ENCODE data around the gene GP1BA. TPM values are rescaled to one million over a fixed set of nuclear protein-coding genes. Genes with fewer than 3 reads are reported as not detected.

GP1BA gene
- total RNA-seq, 6 experiments from 2014 or later, result 0.13 to 0.20 (median 0.15) TPM; not detected in 3

- intact Hi-C loops (cut with DNase I), result no loop called here
- peak within 1 kb of the TSS; percentile 65 to 85 (median 78) for H3K4me3 ChIP-seq
- ATAC-seq (peak; percentile 72 to 84 (median 81)), DNase-seq (peak; percentile 94 to 95 (median 95))
- peaks cover 0 to 7% (median 0%) of the 10 kb centered on the region in 4 donors for H3K36me3 ChIP-seq
- H3K4me1 ChIP-seq, result peaks cover 0 to 24% (median 12%) of the 10 kb centered on the region in 4 donors
- peak within 1 kb of the TSS; percentile 85 to 96 (median 87) for H3K27ac ChIP-seq
- under 1% methylated on average over 38 of the region's 66 CpGs for WGBS (ENCODE audit: insufficient coverage, low coverage, low lambda C conversion rate, missing lambda C conversion rate)
- TF ChIP-seq POLR2A (IDR thresholded peaks at IDR 0.05), result peak; percentile 79
- no peak for TF ChIP-seq CTCF (IDR thresholded peaks at IDR 0.05)
- no peaks in the 10 kb centered on the region for H3K27me3 ChIP-seq
- H3K9me3 ChIP-seq, result no peaks in the 10 kb centered on the region
Observed at GRCh38 chr17:4967539-4968485, 35.7 kb downstream of the GP1BA start, which contains the start of gene SPAG7. Gene SPAG7, minus strand, starts transcription at chr17:4967817. Its CDS starts 13 bp downstream, at chr17:4967804.

GRCh38 chr17:4968486-4969046 is 36.5 kb downstream of the GP1BA start:
- Histone ChIP-seq H3K4me1 (peaks cover 0 to 24% (median 12%) of the 10 kb centered on the region in 4 donors), H3K27ac (peak overlapping the region; percentile 85 to 92 (median 87)), H3K36me3 (peaks cover 0 to 7% (median 0%) of the 10 kb centered on the region in 4 donors), H3K4me3 (peak overlapping the region; percentile 65 to 78 (median 73)), H3K27me3 (no peaks in the 10 kb centered on the region), H3K9me3 (no peaks in the 10 kb centered on the region)
- TF ChIP-seq POLR2A (IDR thresholded peaks at IDR 0.05) (no peak), CTCF (IDR thresholded peaks at IDR 0.05) (no peak)
- WGBS (ENCODE audit: insufficient coverage, low coverage, low lambda C conversion rate, missing lambda C conversion rate), result 17% methylated on average over 16 of the region's 23 CpGs
- DNase-seq (peak in 1 of 3 donors; percentile 48), ATAC-seq (no peak)
- intact Hi-C loops (cut with DNase I), result no loop called here

- 28% methylated on average over 7 of the region's 15 CpGs for WGBS (ENCODE audit: insufficient coverage, low coverage, low lambda C conversion rate, missing lambda C conversion rate)
- Histone ChIP-seq H3K27me3 (no peaks in the 10 kb centered on the region), H3K27ac (peak overlapping the region; percentile 85 to 92 (median 87)), H3K36me3 (peaks cover 0 to 7% (median 0%) of the 10 kb centered on the region in 4 donors), H3K9me3 (no peaks in the 10 kb centered on the region), H3K4me1 (peaks cover 0 to 24% (median 12%) of the 10 kb centered on the region in 4 donors), H3K4me3 (peak overlapping the region; percentile 65 to 78 (median 73))
- DNase-seq (peak in 1 of 3 donors; percentile 53), ATAC-seq (no peak)
- intact Hi-C loops (cut with DNase I), result no loop called here
- TF ChIP-seq CTCF (IDR thresholded peaks at IDR 0.05) (no peak), POLR2A (IDR thresholded peaks at IDR 0.05) (no peak)
Observed at GRCh38 chr17:4969047-4969550, 37.0 kb downstream of the GP1BA start.

- no peak for TF ChIP-seq POLR2A (IDR thresholded peaks at IDR 0.05)
- TF ChIP-seq CTCF (IDR thresholded peaks at IDR 0.05), result no peak
- intact Hi-C loops (cut with DNase I), result loop anchor here in 1 of 2 donors (10.0 kb wide), 1 partner anchor 55 kb away; no protein-coding TSS in a partner anchor
- Histone ChIP-seq H3K36me3 (peaks cover 0 to 7% (median under 1%) of the 10 kb centered on the region in 4 donors), H3K4me3 (peak overlapping the region in 2 of 3 donors; percentile 65 to 78), H3K9me3 (no peaks in the 10 kb centered on the region), H3K27me3 (no peaks in the 10 kb centered on the region), H3K27ac (peak overlapping the region; percentile 54 to 87 (median 59)), H3K4me1 (peaks cover 0 to 24% (median 12%) of the 10 kb centered on the region in 4 donors)
- WGBS (ENCODE audit: insufficient coverage, low coverage, low lambda C conversion rate, missing lambda C conversion rate), result 37% methylated on average over 15 of the region's 16 CpGs
- ATAC-seq (peak in 2 of 4 donors; percentile 1 to 5), DNase-seq (peak in 2 of 3 donors; percentile 76 to 82)
Observed at GRCh38 chr17:4969551-4970173, 37.6 kb downstream of the GP1BA start.
